Measurements from ENCODE around the gene UST.
A peak's percentile ranks its signal among the peaks of the same experiment; 100 is the strongest.

UST gene

GRCh38 chr6:148881593-148882311, 134.9 kb downstream of the UST start:
- no peak for DNase-seq (ENCODE audit: low spot score)
- in situ Hi-C loops (cut with MboI; ENCODE audit: low sequenced_read_pairs, unreplicated experiment): no loop called here
- TF ChIP-seq CTCF (IDR thresholded peaks at IDR 0.05; ENCODE audit: borderline replicate concordance, control extremely low read depth, extremely low read depth, insufficient read depth, missing control alignments): no peak

GRCh38 chr6:148883270-148883669, 136.4 kb downstream of the UST start:
- no peak for DNase-seq (ENCODE audit: low spot score)
- no peak for TF ChIP-seq CTCF (IDR thresholded peaks at IDR 0.05; ENCODE audit: borderline replicate concordance, control extremely low read depth, extremely low read depth, insufficient read depth, missing control alignments)
- in situ Hi-C loops (cut with MboI; ENCODE audit: low sequenced_read_pairs, unreplicated experiment): no loop called here

- TF ChIP-seq CTCF (IDR thresholded peaks at IDR 0.05; ENCODE audit: borderline replicate concordance, control extremely low read depth, extremely low read depth, insufficient read depth, missing control alignments): no peak
- peak; percentile 60 for DNase-seq (ENCODE audit: low spot score)
- in situ Hi-C loops (cut with MboI; ENCODE audit: low sequenced_read_pairs, unreplicated experiment): no loop called here
Observed at GRCh38 chr6:148884461-148884860, 137.6 kb downstream of the UST start.

GRCh38 chr6:148885136-148885865, 138.5 kb downstream of the UST start:
- DNase-seq (ENCODE audit: low spot score): no peak
- in situ Hi-C loops (cut with MboI; ENCODE audit: low sequenced_read_pairs, unreplicated experiment): no loop called here
- TF ChIP-seq CTCF (IDR thresholded peaks at IDR 0.05; ENCODE audit: borderline replicate concordance, control extremely low read depth, extremely low read depth, insufficient read depth, missing control alignments): no peak

GRCh38 chr6:148885925-148886845, 139.4 kb downstream of the UST start:
- in situ Hi-C loops (cut with MboI; ENCODE audit: low sequenced_read_pairs, unreplicated experiment): no loop called here
- no peak for DNase-seq (ENCODE audit: low spot score)
- TF ChIP-seq CTCF (IDR thresholded peaks at IDR 0.05; ENCODE audit: borderline replicate concordance, control extremely low read depth, extremely low read depth, insufficient read depth, missing control alignments): no peak

GRCh38 chr6:148887181-148887580, 140.4 kb downstream of the UST start:
- no peak for TF ChIP-seq CTCF (IDR thresholded peaks at IDR 0.05; ENCODE audit: borderline replicate concordance, control extremely low read depth, extremely low read depth, insufficient read depth, missing control alignments)
- in situ Hi-C loops (cut with MboI; ENCODE audit: low sequenced_read_pairs, unreplicated experiment): no loop called here
- DNase-seq (ENCODE audit: low spot score): no peak
